ENCODE measurements around the gene RNF168.

RNF168 gene

DNA sequence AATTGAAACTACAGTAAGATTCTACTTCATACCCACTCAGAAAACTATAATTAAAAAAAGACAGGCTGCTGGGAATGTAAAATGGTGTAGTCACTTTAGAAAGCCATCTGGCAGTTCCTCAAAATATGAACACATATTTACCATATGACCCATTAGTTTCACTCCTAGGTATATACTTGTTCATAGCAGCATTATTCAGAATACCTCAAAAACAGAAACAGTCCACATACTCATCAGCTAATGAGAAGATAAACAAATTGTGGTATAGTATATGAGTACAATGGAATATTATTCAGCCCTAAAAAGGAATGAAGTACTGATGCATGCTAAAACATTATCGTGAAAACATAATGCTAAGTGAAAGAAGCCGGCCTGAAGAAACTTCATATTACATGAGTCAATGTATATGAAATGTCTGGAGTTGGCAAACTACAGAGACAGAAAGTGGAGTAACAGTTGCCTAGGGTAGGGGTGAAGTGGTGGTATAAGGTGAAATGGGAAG, 41.0 kb upstream of the RNF168 start:
- DNase-seq (ENCODE audit: low read depth): no peak
- TF ChIP-seq MYC (IDR thresholded peaks at IDR 0.05; ENCODE audit: low read depth, low read length): no peak
- TF ChIP-seq, protein P1, sequence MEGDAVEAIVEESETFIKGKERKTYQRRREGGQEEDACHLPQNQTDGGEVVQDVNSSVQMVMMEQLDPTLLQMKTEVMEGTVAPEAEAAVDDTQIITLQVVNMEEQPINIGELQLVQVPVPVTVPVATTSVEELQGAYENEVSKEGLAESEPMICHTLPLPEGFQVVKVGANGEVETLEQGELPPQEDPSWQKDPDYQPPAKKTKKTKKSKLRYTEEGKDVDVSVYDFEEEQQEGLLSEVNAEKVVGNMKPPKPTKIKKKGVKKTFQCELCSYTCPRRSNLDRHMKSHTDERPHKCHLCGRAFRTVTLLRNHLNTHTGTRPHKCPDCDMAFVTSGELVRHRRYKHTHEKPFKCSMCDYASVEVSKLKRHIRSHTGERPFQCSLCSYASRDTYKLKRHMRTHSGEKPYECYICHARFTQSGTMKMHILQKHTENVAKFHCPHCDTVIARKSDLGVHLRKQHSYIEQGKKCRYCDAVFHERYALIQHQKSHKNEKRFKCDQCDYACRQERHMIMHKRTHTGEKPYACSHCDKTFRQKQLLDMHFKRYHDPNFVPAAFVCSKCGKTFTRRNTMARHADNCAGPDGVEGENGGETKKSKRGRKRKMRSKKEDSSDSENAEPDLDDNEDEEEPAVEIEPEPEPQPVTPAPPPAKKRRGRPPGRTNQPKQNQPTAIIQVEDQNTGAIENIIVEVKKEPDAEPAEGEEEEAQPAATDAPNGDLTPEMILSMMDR (IDR thresholded peaks at IDR 0.05; ENCODE audit: low read depth, low read length): no peak
- TF ChIP-seq, protein P2, sequence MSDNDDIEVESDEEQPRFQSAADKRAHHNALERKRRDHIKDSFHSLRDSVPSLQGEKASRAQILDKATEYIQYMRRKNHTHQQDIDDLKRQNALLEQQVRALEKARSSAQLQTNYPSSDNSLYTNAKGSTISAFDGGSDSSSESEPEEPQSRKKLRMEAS (IDR thresholded peaks at IDR 0.05; ENCODE audit: low read depth, low read length): no peak
- TF ChIP-seq POLR2A (IDR thresholded peaks at IDR 0.05; ENCODE audit: extremely low read depth, insufficient read length): no peak

DNA sequence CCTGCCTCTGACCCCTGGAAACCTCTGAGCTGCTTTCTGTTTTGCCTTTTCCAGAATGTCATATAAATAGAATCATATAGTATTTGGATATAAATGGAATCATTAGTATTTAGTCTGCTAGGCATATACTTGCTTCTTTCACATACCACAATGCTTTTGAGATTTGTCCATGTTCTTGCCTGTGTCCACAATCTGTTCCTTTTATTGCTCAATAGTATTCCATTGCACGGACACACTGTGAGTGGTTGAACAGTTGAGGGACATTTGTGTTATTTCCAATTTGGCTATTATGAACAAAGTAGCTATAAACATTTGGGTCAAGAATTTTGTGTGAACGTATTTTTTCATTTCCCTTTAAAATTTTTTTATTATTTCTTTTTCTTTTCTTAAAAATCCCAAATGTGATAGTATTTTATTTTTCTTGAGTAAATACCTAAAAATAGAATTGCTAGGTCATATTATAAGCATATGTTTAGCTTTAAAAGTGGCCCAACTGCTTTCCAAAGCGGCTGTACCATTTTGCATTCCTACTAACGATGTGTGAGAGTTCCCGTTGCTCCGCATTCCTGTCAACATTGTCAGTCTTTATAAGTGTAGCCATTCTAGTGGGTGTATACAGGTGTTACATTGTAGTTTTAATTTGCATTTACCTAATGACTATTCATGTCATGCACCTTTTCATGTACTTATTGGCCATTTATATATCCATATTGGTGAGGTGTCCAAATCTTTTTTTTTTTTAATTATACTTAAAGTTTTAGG, 38.3 kb upstream of the RNF168 start:
- H3K4me3 ChIP-seq (ENCODE audit: low read depth, low read length): no peak overlapping the region
- TF ChIP-seq, protein P1 (IDR thresholded peaks at IDR 0.05; ENCODE audit: low read depth, low read length): no peak
- TF ChIP-seq POLR2A (IDR thresholded peaks at IDR 0.05; ENCODE audit: extremely low read depth, insufficient read length): no peak
- TF ChIP-seq, protein P2 (IDR thresholded peaks at IDR 0.05; ENCODE audit: low read depth, low read length): no peak
- no peak for TF ChIP-seq MYC (IDR thresholded peaks at IDR 0.05; ENCODE audit: low read depth, low read length)

More for the DNA sequence above, 41.0 kb upstream of the RNF168 start:
- H3K4me3 ChIP-seq (ENCODE audit: low read depth, low read length): no peak overlapping the region

DNA sequence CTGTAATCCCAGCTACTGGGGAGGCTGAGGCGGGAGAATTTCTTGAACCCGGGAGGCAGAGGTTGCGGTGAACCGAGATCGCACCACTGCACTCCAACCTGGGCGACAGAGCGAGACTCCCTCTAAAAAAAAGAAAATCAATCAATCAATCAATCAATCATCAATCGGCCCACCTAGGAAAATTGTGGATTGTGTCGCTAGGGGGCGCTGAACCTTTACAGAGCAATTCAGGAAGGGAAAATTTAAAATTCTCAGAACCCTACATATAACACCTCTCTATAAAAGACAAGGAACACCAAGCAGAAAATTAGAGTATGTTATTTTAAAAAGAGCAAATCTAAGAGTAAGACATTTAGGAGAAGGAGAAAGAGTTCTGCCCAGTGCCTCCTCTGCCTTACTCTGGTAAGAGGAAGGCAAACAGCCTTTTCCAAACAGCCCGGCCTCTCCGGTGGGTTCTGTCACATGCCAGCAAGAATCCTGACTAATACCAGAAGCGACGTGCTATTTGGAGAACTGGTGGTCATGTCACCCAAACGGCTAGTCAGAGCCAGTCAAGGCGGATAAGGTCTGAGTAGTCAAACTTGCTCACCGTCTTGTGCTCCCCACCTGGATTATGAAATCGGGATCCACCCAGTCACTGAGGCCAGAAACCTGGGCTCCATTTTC, 33.9 kb upstream of the RNF168 start:
- no peak overlapping the region for H3K4me3 ChIP-seq (ENCODE audit: low read depth, low read length)
- DNase-seq (ENCODE audit: low read depth): peak; percentile 47
- TF ChIP-seq, protein P1 (IDR thresholded peaks at IDR 0.05; ENCODE audit: low read depth, low read length): peak; percentile 51
- TF ChIP-seq MYC (IDR thresholded peaks at IDR 0.05; ENCODE audit: low read depth, low read length): no peak

More for the DNA sequence above, 38.3 kb upstream of the RNF168 start:
- DNase-seq (ENCODE audit: low read depth): no peak

DNA sequence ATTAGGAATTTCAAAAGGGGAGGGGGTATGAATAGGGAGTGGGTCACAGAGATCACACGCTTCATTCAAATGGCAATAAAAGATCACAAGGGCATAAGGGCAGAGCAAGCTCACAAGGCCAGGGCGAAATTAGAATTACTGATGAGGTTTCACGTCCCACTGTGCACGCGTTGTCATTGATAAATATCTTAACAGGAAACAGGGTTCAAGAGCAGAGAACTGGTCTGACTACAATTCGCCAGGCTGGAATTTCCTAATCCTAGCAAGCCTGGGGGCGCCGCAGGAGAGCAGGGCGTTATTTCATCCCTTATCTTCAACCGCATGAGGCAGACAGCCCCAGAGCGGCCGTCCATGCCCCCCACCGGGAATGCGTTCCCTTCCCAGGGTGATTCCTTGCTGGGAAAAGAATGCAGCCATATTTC, 29.7 kb upstream of the RNF168 start:
- TF ChIP-seq, protein P1 (IDR thresholded peaks at IDR 0.05; ENCODE audit: low read depth, low read length): no peak
- TF ChIP-seq, protein P2 (IDR thresholded peaks at IDR 0.05; ENCODE audit: low read depth, low read length): no peak
- TF ChIP-seq MYC (IDR thresholded peaks at IDR 0.05; ENCODE audit: low read depth, low read length) (no peak), POLR2A (IDR thresholded peaks at IDR 0.05; ENCODE audit: extremely low read depth, insufficient read length) (no peak)
- no peak for DNase-seq (ENCODE audit: low read depth)
- H3K4me3 ChIP-seq (ENCODE audit: low read depth, low read length): no peak overlapping the region

DNA sequence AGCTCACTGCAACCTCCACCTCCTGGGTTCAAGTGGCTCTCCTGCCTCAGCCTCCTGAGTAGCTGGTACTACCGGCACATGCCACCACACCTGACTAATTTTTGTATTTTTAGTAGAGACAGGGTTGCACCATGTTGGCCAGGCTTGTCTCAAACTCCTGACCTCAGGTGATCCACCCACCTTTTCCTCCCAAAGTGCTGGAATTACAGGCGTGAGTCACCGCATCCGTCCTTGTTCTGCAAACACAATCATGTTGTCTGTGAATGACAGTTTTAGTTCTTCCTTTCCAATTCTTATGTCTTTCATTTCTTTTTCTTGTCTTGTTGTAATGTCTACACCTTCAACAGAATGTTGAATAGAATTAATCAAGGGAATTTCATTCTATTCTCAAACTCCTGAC, 27.9 kb upstream of the RNF168 start:
- no peak overlapping the region for H3K4me3 ChIP-seq (ENCODE audit: low read depth, low read length)
- TF ChIP-seq, protein P2 (IDR thresholded peaks at IDR 0.05; ENCODE audit: low read depth, low read length): no peak
- TF ChIP-seq POLR2A (IDR thresholded peaks at IDR 0.05; ENCODE audit: extremely low read depth, insufficient read length): no peak
- TF ChIP-seq MYC (IDR thresholded peaks at IDR 0.05; ENCODE audit: low read depth, low read length): no peak
- TF ChIP-seq, protein P1 (IDR thresholded peaks at IDR 0.05; ENCODE audit: low read depth, low read length): no peak
- no peak for DNase-seq (ENCODE audit: low read depth)
